Colonic mucosa (tissue), 4 donors: Measurements from ENCODE around the gene AKAP8L. TPM values are rescaled to one million over a fixed set of nuclear protein-coding genes. Genes with fewer than 3 reads are reported as not detected.

Source experiments
- DNase-seq: peaks from one replicate; pipeline ENCODE4 v3.0.0-alpha.2; 2020
- H3K27ac ChIP-seq: fragments of 200-600 bp; one replicate; pipeline ENCODE4 v1.8.0; 2021
- H3K27me3 ChIP-seq: fragments of 200-600 bp; one replicate; pipeline ENCODE4 v1.8.0; 2021
- H3K36me3 ChIP-seq: fragments of 200-600 bp; one replicate; pipeline ENCODE4 v1.8.0; 2021
- H3K4me1 ChIP-seq: fragments of 200-600 bp; one replicate; pipeline ENCODE4 v1.8.0; 2021; ENCODE audit warnings: mild to moderate bottlenecking
- H3K4me3 ChIP-seq: fragments of 200-600 bp; one replicate; pipeline ENCODE4 v1.8.0; 2021
- H3K9ac ChIP-seq, 2 donors: one replicate each; pipeline ENCODE4 v1.7.0; 2013; ENCODE audit warnings: control low read depth in 2 of 2, low read depth in 2 of 2, low read length in 2 of 2
- H3K9me3 ChIP-seq: fragments of 200-600 bp; one replicate; pipeline ENCODE4 v1.8.0; 2021
- CTCF ChIP-seq: fragments of 200-600 bp; IDR thresholded peaks from one replicate; pipeline ENCODE4 v1.8.0; 2022; ENCODE audit warnings: antibody characterized with exemption, mild to moderate bottlenecking
- intact Hi-C: fragments of 100-400 bp; cut with DNase I; formaldehyde crosslinking; loops from one replicate; pipeline ENCODE4 v1.14.1; 2022
- total RNA-seq, 2 donors: library from RNA; stranded (reverse); fragmentation: NEBNext Ultra II Directional in 1 of 2; extraction: Animal tissue kit (Norgen Biotek cat#: 25700) in 1 of 2; gene quantifications; one replicate each; pipeline ENCODE4 v1.2.1, GENCODE V29; 2021
- donor health status: healthy.
- donor health status: DM: no; HTN: no; CAD: no.
- donor health status: DM: no; HTN: no; CAD: no.

The AKAP8L gene
- total RNA-seq, 2 donors from 2014 or later = 63.5 to 70.2 TPM

- Histone ChIP-seq H3K9me3 (no peaks in the 10 kb centered on the region), H3K4me1 (no peaks in the 10 kb centered on the region), H3K27ac (no peak overlapping the region), H3K4me3 (no peak overlapping the region), H3K9ac (no peak overlapping the region), H3K36me3 (no peaks in the 10 kb centered on the region), H3K27me3 (no peaks in the 10 kb centered on the region)
- DNase-seq = no peak
- intact Hi-C loops = no loop called here
- TF ChIP-seq CTCF = no peak
Observed at GRCh38 chr19:15438124-15438496, 19.3 kb upstream of the AKAP8L start.

GRCh38 chr19:15437355-15438123 is 18.8 kb upstream of the AKAP8L start:
- intact Hi-C loops = no loop called here

GRCh38 chr19:15436826-15437110 is 18.0 kb upstream of the AKAP8L start:
- intact Hi-C loops = no loop called here
- no peak overlapping the region for H3K27ac ChIP-seq
- peaks cover under 1% of the 10 kb centered on the region for H3K4me1 ChIP-seq

More at GRCh38 chr19:15437355-15438123, 18.8 kb upstream of the AKAP8L start:
- Histone ChIP-seq H3K9ac (no peak overlapping the region), H3K4me3 (no peak overlapping the region), H3K4me1 (no peaks in the 10 kb centered on the region), H3K27me3 (no peaks in the 10 kb centered on the region), H3K27ac (no peak overlapping the region), H3K9me3 (no peaks in the 10 kb centered on the region), H3K36me3 (no peaks in the 10 kb centered on the region)
- no peak for DNase-seq
- TF ChIP-seq CTCF = no peak

GRCh38 chr19:15436012-15436825 is 17.4 kb upstream of the AKAP8L start:
- TF ChIP-seq CTCF = no peak
- no peaks in the 10 kb centered on the region for H3K27me3 ChIP-seq
- H3K4me3 ChIP-seq = no peak overlapping the region
- H3K4me1 ChIP-seq = peaks cover 6% of the 10 kb centered on the region
- no peak for DNase-seq
- intact Hi-C loops = no loop called here
- H3K9me3 ChIP-seq = no peaks in the 10 kb centered on the region
- H3K9ac ChIP-seq = no peak overlapping the region
- H3K36me3 ChIP-seq = no peaks in the 10 kb centered on the region
- no peak overlapping the region for H3K27ac ChIP-seq

More at GRCh38 chr19:15436826-15437110, 18.0 kb upstream of the AKAP8L start:
- no peaks in the 10 kb centered on the region for H3K9me3 ChIP-seq
- no peaks in the 10 kb centered on the region for H3K36me3 ChIP-seq
- no peak for DNase-seq
- no peak overlapping the region for H3K4me3 ChIP-seq
- H3K9ac ChIP-seq = no peak overlapping the region
- H3K27me3 ChIP-seq = no peaks in the 10 kb centered on the region
- TF ChIP-seq CTCF = no peak

- DNase-seq = no peak
Observed at GRCh38 chr19:15433519-15434069, 14.8 kb upstream of the AKAP8L start.

More at GRCh38 chr19:15433519-15434069, 14.8 kb upstream of the AKAP8L start:
- Histone ChIP-seq H3K4me1 (peaks cover 13% of the 10 kb centered on the region), H3K27me3 (no peaks in the 10 kb centered on the region), H3K9ac (peak overlapping the region; percentile 79 to 84), H3K4me3 (peak overlapping the region; percentile 73), H3K36me3 (no peaks in the 10 kb centered on the region), H3K9me3 (no peaks in the 10 kb centered on the region), H3K27ac (peak overlapping the region; percentile 90)
- TF ChIP-seq CTCF = no peak
- intact Hi-C loops = no loop called here
